Stimulated activated naive CD8-positive, alpha-beta T cell treated with anti-CD3 and anti-CD28 coated beads, Interleukin-15, Interleukin-2, amounts not matched to agents 100 ng/mL and 50 ng/mL, for 24 hours (primary cell): ENCODE data around the gene VKORC1.
A peak's percentile ranks its signal among the peaks of the same experiment; 100 is the strongest.

Experiments
- H3K27ac Mint-ChIP-seq: one replicate; pipeline ENCODE4 v1.8.0; 2021; ENCODE audit warnings: mild to moderate bottlenecking, mixed read lengths
- H3K27me3 Mint-ChIP-seq: one replicate; pipeline ENCODE4 v1.8.0; 2021; ENCODE audit warnings: mixed read lengths
- H3K36me3 Mint-ChIP-seq: one replicate; pipeline ENCODE4 v1.8.0; 2021; ENCODE audit warnings: low read depth, mixed read lengths
- H3K4me1 Mint-ChIP-seq: one replicate; pipeline ENCODE4 v1.8.0; 2021; ENCODE audit warnings: low read depth, mixed read lengths
- H3K4me3 Mint-ChIP-seq: one replicate; pipeline ENCODE4 v1.8.0; 2021; ENCODE audit warnings: mild to moderate bottlenecking, mixed read lengths
- H3K9me3 Mint-ChIP-seq: one replicate; pipeline ENCODE4 v1.8.0; 2021; ENCODE audit warnings: mixed read lengths

The VKORC1 gene

GRCh38 chr16:31073970-31074813 lies 20.4 kb downstream of the VKORC1 start, which contains the start of the genes ZNF646 and ZNF668:
TSS of gene ZNF646 (plus strand) at chr16:31074422. CDS start at chr16:31076325, 1,903 bp downstream.
TSS of gene ZNF668 (minus strand) at chr16:31074240. CDS start at chr16:31064459, 9,781 bp downstream.
- Mint-ChIP-seq H3K4me1 (peaks cover 41% of the 10 kb centered on the region), H3K4me3 (peak within 1 kb of the TSS; percentile 98), H3K27me3 (no peaks in the 10 kb centered on the region), H3K27ac (peak within 1 kb of the TSS; percentile 96), H3K36me3 (peaks cover 22% of the 10 kb centered on the region), H3K9me3 (no peaks in the 10 kb centered on the region)

- Mint-ChIP-seq H3K27me3 (no peaks in the 10 kb centered on the region), H3K4me1 (peaks cover 43% of the 10 kb centered on the region), H3K4me3 (peak overlapping the region; percentile 98), H3K36me3 (peaks cover 14% of the 10 kb centered on the region), H3K27ac (peak overlapping the region; percentile 96), H3K9me3 (no peaks in the 10 kb centered on the region)
Measured at GRCh38 chr16:31073142-31073969, 21.2 kb downstream of the VKORC1 start.

- peaks cover 7% of the 10 kb centered on the region for H3K36me3 Mint-ChIP-seq
- no peaks in the 10 kb centered on the region for H3K9me3 Mint-ChIP-seq
- no peaks in the 10 kb centered on the region for H3K27me3 Mint-ChIP-seq
- H3K27ac Mint-ChIP-seq = peak overlapping the region; percentile 94
- H3K4me1 Mint-ChIP-seq = peaks cover 38% of the 10 kb centered on the region
- H3K4me3 Mint-ChIP-seq = peak overlapping the region; percentile 98
Measured at GRCh38 chr16:31072540-31073141, 22.0 kb downstream of the VKORC1 start.

- H3K27me3 Mint-ChIP-seq = no peaks in the 10 kb centered on the region
- H3K27ac Mint-ChIP-seq = peak overlapping the region; percentile 94
- H3K4me1 Mint-ChIP-seq = peaks cover 41% of the 10 kb centered on the region
- peaks cover 7% of the 10 kb centered on the region for H3K36me3 Mint-ChIP-seq
- no peaks in the 10 kb centered on the region for H3K9me3 Mint-ChIP-seq
- peak overlapping the region; percentile 98 for H3K4me3 Mint-ChIP-seq
Measured at GRCh38 chr16:31071861-31072260, 22.7 kb downstream of the VKORC1 start.

GRCh38 chr16:31067342-31067741 lies 27.3 kb downstream of the VKORC1 start:
- peaks cover 21% of the 10 kb centered on the region for H3K36me3 Mint-ChIP-seq
- H3K9me3 Mint-ChIP-seq = no peaks in the 10 kb centered on the region
- H3K27me3 Mint-ChIP-seq = no peaks in the 10 kb centered on the region
- no peak overlapping the region for H3K4me3 Mint-ChIP-seq
- no peak overlapping the region for H3K27ac Mint-ChIP-seq
- H3K4me1 Mint-ChIP-seq = peaks cover 57% of the 10 kb centered on the region

- H3K4me1 Mint-ChIP-seq = peaks cover 47% of the 10 kb centered on the region
- H3K27ac Mint-ChIP-seq = peak overlapping the region; percentile 70
- H3K36me3 Mint-ChIP-seq = peaks cover 34% of the 10 kb centered on the region
Measured at GRCh38 chr16:31064882-31065461, 29.6 kb downstream of the VKORC1 start.

GRCh38 chr16:31063843-31064611 lies 30.6 kb downstream of the VKORC1 start:
- Mint-ChIP-seq H3K4me3 (peak overlapping the region; percentile 26), H3K36me3 (peaks cover 38% of the 10 kb centered on the region), H3K27ac (no peak overlapping the region), H3K9me3 (no peaks in the 10 kb centered on the region), H3K27me3 (no peaks in the 10 kb centered on the region), H3K4me1 (peaks cover 42% of the 10 kb centered on the region)

More at GRCh38 chr16:31064882-31065461, 29.6 kb downstream of the VKORC1 start:
- H3K4me3 Mint-ChIP-seq = peak overlapping the region; percentile 26
- no peaks in the 10 kb centered on the region for H3K9me3 Mint-ChIP-seq
- no peaks in the 10 kb centered on the region for H3K27me3 Mint-ChIP-seq

GRCh38 chr16:31063495-31063842 lies 31.1 kb downstream of the VKORC1 start:
- Mint-ChIP-seq H3K4me1 (peaks cover 40% of the 10 kb centered on the region), H3K27ac (no peak overlapping the region), H3K27me3 (no peaks in the 10 kb centered on the region), H3K9me3 (no peaks in the 10 kb centered on the region), H3K36me3 (peaks cover 38% of the 10 kb centered on the region), H3K4me3 (no peak overlapping the region)

GRCh38 chr16:31061813-31062440 lies 32.7 kb downstream of the VKORC1 start:
- no peaks in the 10 kb centered on the region for H3K9me3 Mint-ChIP-seq
- peaks cover 37% of the 10 kb centered on the region for H3K4me1 Mint-ChIP-seq
- peaks cover 38% of the 10 kb centered on the region for H3K36me3 Mint-ChIP-seq
- H3K4me3 Mint-ChIP-seq = no peak overlapping the region
- no peaks in the 10 kb centered on the region for H3K27me3 Mint-ChIP-seq
- H3K27ac Mint-ChIP-seq = no peak overlapping the region

GRCh38 chr16:31061126-31061812 lies 33.3 kb downstream of the VKORC1 start:
- Mint-ChIP-seq H3K36me3 (peaks cover 38% of the 10 kb centered on the region), H3K9me3 (no peaks in the 10 kb centered on the region), H3K4me1 (peaks cover 33% of the 10 kb centered on the region), H3K27ac (no peak overlapping the region), H3K27me3 (no peaks in the 10 kb centered on the region), H3K4me3 (no peak overlapping the region)

GRCh38 chr16:31055613-31056012 lies 39.0 kb downstream of the VKORC1 start:
- Mint-ChIP-seq H3K27me3 (no peaks in the 10 kb centered on the region), H3K4me1 (peaks cover 12% of the 10 kb centered on the region), H3K9me3 (no peaks in the 10 kb centered on the region), H3K27ac (no peak overlapping the region), H3K36me3 (peaks cover 11% of the 10 kb centered on the region), H3K4me3 (no peak overlapping the region)

GRCh38 chr16:31052114-31052513 lies 42.5 kb downstream of the VKORC1 start:
- Mint-ChIP-seq H3K27ac (no peak overlapping the region), H3K4me3 (no peak overlapping the region), H3K9me3 (no peaks in the 10 kb centered on the region), H3K36me3 (no peaks in the 10 kb centered on the region), H3K4me1 (peaks cover 12% of the 10 kb centered on the region), H3K27me3 (no peaks in the 10 kb centered on the region)
